SK-N-MC (cell line): ENCODE measurements around the gene GSTCD.
"Not testable (repeated sequence)": the region's sequence is repeated elsewhere in the genome, so short reads cannot be mapped to it uniquely, and the experiment has no call there.

Experiments
- EZH2 ChIP-seq: fragments of 200-600 bp; sonication (generic); IDR thresholded peaks from one replicate; pipeline ENCODE4 v1.6.1; 2017; ENCODE audit warnings: antibody characterized with exemption
- FOXP2 ChIP-seq: optimal IDR thresholded peaks from 2 replicates; pipeline ENCODE3; 2011; ENCODE audit warnings: mild to moderate bottlenecking, moderate library complexity; ENCODE audit not compliant: insufficient read depth; ENCODE audit errors: extremely low read length, control extremely low read depth
- POLR2AphosphoS5 ChIP-seq: IDR thresholded peaks from 2 replicates; pipeline ENCODE4 v1.6.1; 2012; ENCODE audit warnings: mild to moderate bottlenecking, low read depth, low read length, borderline replicate concordance

GRCh38 chr4:105694812-105695211, 13.8 kb upstream of the GSTCD start:
- TF ChIP-seq POLR2AphosphoS5, EZH2, FOXP2: not testable (repeated sequence)
